ENCODE measurements around the gene FCRLA. TPM values are rescaled to one million over a fixed set of nuclear protein-coding genes. Genes with fewer than 3 reads are reported as not detected.
"Not testable (repeated sequence)": the region's sequence is repeated elsewhere in the genome, so short reads cannot be mapped to it uniquely, and the experiment has no call there.

Gene FCRLA
- total RNA-seq (140 and 142 TPM in 2 replicates), polyA plus RNA-seq (105 and 248 TPM in 2 replicates), polyA minus RNA-seq (346 and 410 TPM in 2 replicates)
- total RNA-seq (2013), result 457 TPM

GRCh38 chr1:161706482-161707347 is at the start of gene FCRLA:
FCRLA (plus strand) TSS chr1:161707229; CDS start chr1:161707265, 36 bp downstream.
- Mint-ChIP-seq H3K27me3 (no peaks in the 10 kb centered on the region), H3K4me3 (peak within 1 kb of the TSS; percentile 79), H3K4me1 (peaks cover 27% of the 10 kb centered on the region), H3K27ac (no peak within 1 kb of the TSS), H3K9me3 (ENCODE audit: insufficient read depth) (no peaks in the 10 kb centered on the region)
- Histone ChIP-seq H3K4me2 (replicated peaks; ENCODE audit: low read depth, low read length, poor library complexity, severe bottlenecking) (peak within 1 kb of the TSS; percentile 76), H3K9ac (ENCODE audit: low read length) (peak within 1 kb of the TSS; percentile 67), H4K20me1 (ENCODE audit: control insufficient read depth, insufficient read depth, low read length, poor library complexity, severe bottlenecking) (peaks cover 21% of the 10 kb centered on the region), H3K4me1 (ENCODE audit: control insufficient read depth in 2 of 2, insufficient read depth in 2 of 2, low read length in 2 of 2) (peaks cover 61 to 67% of the 10 kb centered on the region in 2 donors), H3K9me3 (ENCODE audit: control extremely low read depth in 1 of 3, control insufficient read depth in 2 of 3, insufficient read depth in 1 of 3, low read length in 2 of 3) (peaks cover 0 to 4% (median 0%) of the 10 kb centered on the region in 3 donors), H2AFZ (ENCODE audit: insufficient read depth, low read depth, low read length, poor library complexity, severe bottlenecking) (peak within 1 kb of the TSS; percentile 35), H3K36me3 (replicated peaks in 1 of 2; ENCODE audit: control extremely low read depth in 1 of 2, control insufficient read depth in 1 of 2, extremely low read depth in 1 of 2, insufficient read depth in 2 of 2, low read length in 1 of 2) (peaks cover 0 to 17% of the 10 kb centered on the region in 2 experiments), H3K27me3 (replicated peaks in 1 of 4; ENCODE audit: control extremely low read depth in 1 of 4, control insufficient read depth in 3 of 4, insufficient read depth in 4 of 4, low read length in 3 of 4) (no peaks in the 10 kb centered on the region), H3K27ac (ENCODE audit: low read length in 2 of 2) (peak within 1 kb of the TSS; percentile 80 to 81), H3K4me3 (ENCODE audit: control extremely low read depth in 1 of 5, extremely low read depth in 1 of 5, insufficient read depth in 1 of 5, low read depth in 2 of 5, low read length in 4 of 5) (peak within 1 kb of the TSS; percentile 61 to 80 (median 69)), H3K79me2 (ENCODE audit: control insufficient read depth, insufficient read depth, low read length) (peaks cover 47% of the 10 kb centered on the region)
- POLR2A ChIA-PET, result interaction anchor here (1.2 to 3.1 kb wide), 4 partner anchors 11 to 31 kb away, joined by 6 to 46 read pairs (median 11); partner anchors contain the start of gene FCRLB
- ATAC-seq (ENCODE audit: low read depth) (peak; percentile 57), DNase-seq (peak; percentile 75)
- intact Hi-C loops (cut with micrococcal nuclease), result loop anchor here (1.0 kb wide), 2 partner anchors 12 to 21 kb away; no protein-coding TSS in a partner anchor
- CTCF ChIA-PET, result interaction anchor here (1.0 to 6.8 kb wide), 9 partner anchors 12 to 219 kb away, joined by 3 to 85 read pairs (median 7); no protein-coding TSS in a partner anchor
- no CpG with 5 or more reads among the region's 4 CpGs for WGBS (ENCODE audit: insufficient coverage)
- TF ChIP-seq CTCF (IDR thresholded peaks at IDR 0.05) (no peak), EZH2 (IDR thresholded peaks at IDR 0.05; ENCODE audit: borderline replicate concordance, insufficient read depth, low read depth, low read length, poor library complexity, severe bottlenecking) (no peak)

- POLR2A ChIA-PET; H3K9me3 Mint-ChIP-seq (ENCODE audit: insufficient read depth); H3K4me2 ChIP-seq (replicated peaks; ENCODE audit: low read depth, low read length, poor library complexity, severe bottlenecking); CTCF ChIA-PET; H3K4me1 ChIP-seq (ENCODE audit: control insufficient read depth in 2 of 2, insufficient read depth in 2 of 2, low read length in 2 of 2); H3K27ac ChIP-seq (ENCODE audit: low read length in 2 of 2); H3K27ac Mint-ChIP-seq; H4K20me1 ChIP-seq (ENCODE audit: control insufficient read depth, insufficient read depth, low read length, poor library complexity, severe bottlenecking); intact Hi-C loops (cut with micrococcal nuclease); H3K4me3 ChIP-seq (ENCODE audit: control extremely low read depth in 1 of 5, extremely low read depth in 1 of 5, insufficient read depth in 1 of 5, low read depth in 2 of 5, low read length in 4 of 5); H3K27me3 Mint-ChIP-seq; H3K79me2 ChIP-seq (ENCODE audit: control insufficient read depth, insufficient read depth, low read length); H2AFZ ChIP-seq (ENCODE audit: insufficient read depth, low read depth, low read length, poor library complexity, severe bottlenecking); H3K27me3 ChIP-seq (replicated peaks in 1 of 4; ENCODE audit: control extremely low read depth in 1 of 4, control insufficient read depth in 3 of 4, insufficient read depth in 4 of 4, low read length in 3 of 4); H3K9me3 ChIP-seq (ENCODE audit: control extremely low read depth in 1 of 3, control insufficient read depth in 2 of 3, insufficient read depth in 1 of 3, low read length in 2 of 3); H3K9ac ChIP-seq (ENCODE audit: low read length); H3K36me3 ChIP-seq (replicated peaks in 1 of 2; ENCODE audit: control extremely low read depth in 1 of 2, control insufficient read depth in 1 of 2, extremely low read depth in 1 of 2, insufficient read depth in 2 of 2, low read length in 1 of 2); H3K4me3 Mint-ChIP-seq; H3K4me1 Mint-ChIP-seq; DNase-seq: not testable (repeated sequence)
- ATAC-seq (ENCODE audit: low read depth), result peak; percentile 35
Observed at GRCh38 chr1:161658524-161658923, 48.5 kb upstream of the FCRLA start.

GRCh38 chr1:161661660-161662311 is 45.2 kb upstream of the FCRLA start:
- H3K4me3 ChIP-seq (ENCODE audit: control extremely low read depth in 1 of 5, extremely low read depth in 1 of 5, insufficient read depth in 1 of 5, low read depth in 2 of 5, low read length in 4 of 5); H4K20me1 ChIP-seq (ENCODE audit: control insufficient read depth, insufficient read depth, low read length, poor library complexity, severe bottlenecking); H3K9me3 ChIP-seq (ENCODE audit: control extremely low read depth in 1 of 3, control insufficient read depth in 2 of 3, insufficient read depth in 1 of 3, low read length in 2 of 3); H3K9ac ChIP-seq (ENCODE audit: low read length); POLR2A ChIA-PET; intact Hi-C loops (cut with micrococcal nuclease); H3K4me2 ChIP-seq (replicated peaks; ENCODE audit: low read depth, low read length, poor library complexity, severe bottlenecking); H3K4me1 ChIP-seq (ENCODE audit: control insufficient read depth in 2 of 2, insufficient read depth in 2 of 2, low read length in 2 of 2); H3K4me1 Mint-ChIP-seq; H3K36me3 ChIP-seq (replicated peaks in 1 of 2; ENCODE audit: control extremely low read depth in 1 of 2, control insufficient read depth in 1 of 2, extremely low read depth in 1 of 2, insufficient read depth in 2 of 2, low read length in 1 of 2); H3K79me2 ChIP-seq (ENCODE audit: control insufficient read depth, insufficient read depth, low read length); H3K27me3 Mint-ChIP-seq; H3K27ac Mint-ChIP-seq; DNase-seq; H3K4me3 Mint-ChIP-seq; H3K9me3 Mint-ChIP-seq (ENCODE audit: insufficient read depth); H3K27ac ChIP-seq (ENCODE audit: low read length in 2 of 2); H2AFZ ChIP-seq (ENCODE audit: insufficient read depth, low read depth, low read length, poor library complexity, severe bottlenecking); CTCF ChIA-PET; H3K27me3 ChIP-seq (replicated peaks in 1 of 4; ENCODE audit: control extremely low read depth in 1 of 4, control insufficient read depth in 3 of 4, insufficient read depth in 4 of 4, low read length in 3 of 4): not testable (repeated sequence)
- no CpG with 5 or more reads among the region's 9 CpGs for WGBS (ENCODE audit: insufficient coverage)
- peak; percentile 35 for ATAC-seq (ENCODE audit: low read depth)
